Epidermal melanocyte (primary cell): ENCODE data around the gene CDH18.
"Not testable (repeated sequence)": the region's sequence is repeated elsewhere in the genome, so short reads cannot be mapped to it uniquely, and the experiment has no call there.

Source experiments
- DNase-seq: peaks from one replicate; pipeline ENCODE4 v3.0.0; 2011; ENCODE audit warnings: low spot score; ENCODE audit not compliant: insufficient read length

The CDH18 gene

DNA sequence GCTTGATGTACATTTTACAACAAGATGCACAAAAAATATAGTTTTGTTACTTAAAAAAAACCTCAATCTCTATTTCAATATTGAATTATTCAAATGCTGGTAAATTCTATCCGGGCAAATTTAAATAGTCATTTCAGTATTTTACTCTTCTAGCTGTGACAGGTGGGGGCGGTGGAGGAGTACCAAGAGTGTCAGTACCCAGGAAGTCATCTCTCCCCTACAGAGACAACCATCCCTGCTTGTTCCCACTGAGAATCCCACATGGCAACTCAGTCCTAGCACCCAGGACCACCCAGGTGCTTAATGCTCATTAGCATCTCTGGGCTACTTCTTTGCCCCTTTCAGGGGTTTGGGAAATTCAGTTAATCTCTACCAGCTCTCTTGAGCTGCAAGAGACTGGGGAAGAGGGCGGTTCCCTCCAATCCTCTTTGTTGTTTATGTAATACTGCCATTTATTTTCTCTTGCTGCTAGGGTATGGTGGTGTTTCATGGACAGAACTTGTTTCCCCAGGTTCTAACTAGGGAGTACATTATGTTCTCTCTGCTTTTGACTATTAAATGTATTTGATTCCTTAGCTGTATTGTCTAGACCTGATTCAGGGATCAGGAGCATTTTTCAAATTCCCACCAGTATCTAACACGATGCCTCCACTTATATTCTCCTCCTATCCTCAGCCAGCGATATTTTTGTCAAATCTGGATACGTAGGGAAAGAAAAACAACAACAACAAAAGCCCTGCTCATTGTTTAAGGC is 122.5 kb downstream of the CDH18 start:
- no peak for DNase-seq

DNA sequence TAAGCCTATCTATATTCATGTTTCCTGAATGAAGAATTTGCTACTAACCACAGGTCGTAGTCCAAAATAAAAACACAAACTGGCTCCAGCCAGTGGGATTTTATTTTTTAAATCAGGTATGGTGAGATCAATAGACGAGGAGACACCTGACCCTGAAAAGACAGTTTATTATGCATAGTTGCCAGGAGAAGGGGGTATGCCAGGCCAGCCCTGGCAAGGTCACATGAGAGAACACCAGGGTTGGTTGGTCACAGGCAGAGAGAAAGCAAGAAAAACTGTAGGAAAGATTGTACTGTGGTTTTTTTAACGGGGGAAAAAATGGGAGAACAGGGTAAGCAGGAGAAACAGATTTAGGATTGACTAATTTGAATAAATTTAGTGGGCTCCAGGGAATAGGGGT is 125.3 kb downstream of the CDH18 start:
- DNase-seq = no peak

DNA sequence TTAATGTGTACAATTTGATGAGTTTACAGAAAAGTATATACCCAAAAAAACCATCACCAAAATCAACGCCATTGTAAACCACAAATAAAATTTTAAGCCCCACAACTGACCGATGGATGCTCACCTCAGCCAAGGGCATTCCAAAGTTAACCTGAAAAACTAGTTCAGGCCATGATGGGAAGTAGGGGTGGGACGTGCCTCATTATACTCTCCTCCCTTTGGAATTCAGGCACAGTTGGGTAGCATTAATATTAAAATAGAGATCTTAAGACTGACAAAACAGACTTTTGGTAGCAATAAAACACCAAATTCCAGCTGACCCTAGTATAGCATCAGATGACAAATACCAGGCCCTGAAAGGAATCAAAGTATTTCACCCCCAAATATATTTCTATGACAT is 129.0 kb downstream of the CDH18 start:
- no peak for DNase-seq

DNA sequence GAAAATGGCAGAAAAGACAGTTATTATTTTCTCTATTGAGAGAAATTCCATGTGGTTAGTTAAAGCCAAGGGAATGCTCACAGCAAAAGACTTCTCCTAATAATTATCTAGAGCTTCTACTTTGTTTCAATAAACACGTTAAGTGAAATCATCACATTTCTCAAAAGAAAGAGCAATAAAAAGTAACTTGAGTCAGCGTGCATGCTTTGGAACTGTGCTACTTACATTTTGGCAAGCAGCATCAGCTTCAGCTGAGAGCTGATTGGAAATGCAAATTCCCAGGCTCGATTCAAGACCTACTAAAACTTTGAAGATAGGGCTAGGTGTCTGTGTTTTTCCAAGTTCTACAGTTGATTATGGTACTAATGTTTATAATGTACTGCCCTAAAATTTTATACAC is 132.1 kb downstream of the CDH18 start:
- DNase-seq = no peak

DNA sequence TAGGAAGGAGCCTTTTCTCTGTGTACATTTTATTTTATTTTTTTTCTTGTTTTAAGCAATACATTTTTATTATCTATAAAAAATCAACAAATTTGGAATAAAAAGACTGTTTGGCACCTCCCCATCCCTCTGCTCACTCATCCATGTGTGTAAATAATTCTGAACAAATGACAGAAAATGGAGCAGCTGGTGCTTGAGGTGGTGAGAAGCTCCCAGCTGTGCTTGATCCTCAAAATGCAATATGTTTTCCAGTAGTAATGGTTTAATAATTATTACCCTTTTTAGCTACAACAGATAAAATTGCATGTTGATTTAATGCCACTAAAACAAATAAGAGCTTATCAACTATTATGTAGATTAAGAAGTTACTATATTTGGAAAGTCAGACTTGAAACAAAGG is 132.5 kb downstream of the CDH18 start:
- DNase-seq = no peak

DNA sequence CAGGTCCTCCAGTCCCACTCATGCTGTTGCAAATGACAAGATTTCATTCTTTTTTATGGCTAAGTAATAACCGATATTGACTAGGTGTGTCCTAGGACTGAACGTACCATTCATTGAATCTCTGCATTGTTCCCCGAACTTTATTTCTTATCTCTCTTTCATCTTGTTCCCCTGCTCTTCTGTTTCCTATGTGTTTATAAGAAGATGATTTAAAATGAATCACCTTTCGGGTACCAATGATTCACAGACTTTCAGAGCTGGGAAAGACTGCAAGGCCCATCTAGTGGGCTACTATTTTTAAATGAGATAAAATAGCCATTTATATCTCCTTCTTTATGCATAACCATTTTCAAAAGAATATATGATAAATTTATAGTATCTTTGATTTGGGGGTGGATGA is 133.0 kb downstream of the CDH18 start:
- no peak for DNase-seq

- DNase-seq = no peak
Measured at GRCh38 chr5:19853616-19854240, 134.3 kb downstream of the CDH18 start.

DNA sequence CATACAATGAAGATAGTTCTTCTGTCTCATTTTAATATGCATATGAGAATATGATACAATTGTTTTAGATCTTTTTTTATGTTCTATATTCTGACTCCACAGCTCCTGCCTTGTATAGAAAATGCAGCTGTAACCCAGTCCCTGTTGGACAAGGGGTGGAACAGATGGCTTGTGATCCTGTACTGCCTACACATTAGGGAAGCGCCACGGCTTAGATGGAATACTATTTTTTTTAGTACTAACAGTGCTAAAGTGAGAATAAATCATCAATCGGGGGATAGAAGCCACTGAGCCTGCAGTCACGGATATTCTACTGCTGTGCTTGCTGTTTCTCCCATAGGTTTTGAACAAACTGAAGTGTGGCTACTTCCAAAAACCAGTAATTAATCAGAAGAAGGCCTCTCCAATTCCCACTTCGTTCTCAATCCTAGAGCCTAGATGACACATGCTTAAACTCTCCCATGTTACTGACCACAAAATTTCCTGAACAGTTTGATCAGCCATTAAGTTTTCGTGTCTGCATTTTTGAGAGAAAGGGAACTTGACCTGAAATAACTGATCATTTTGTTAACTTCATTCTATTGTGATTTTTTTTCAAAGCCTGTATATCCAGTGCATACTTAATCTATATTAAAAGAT is 150.3 kb downstream of the CDH18 start:
- DNase-seq = no peak

DNA sequence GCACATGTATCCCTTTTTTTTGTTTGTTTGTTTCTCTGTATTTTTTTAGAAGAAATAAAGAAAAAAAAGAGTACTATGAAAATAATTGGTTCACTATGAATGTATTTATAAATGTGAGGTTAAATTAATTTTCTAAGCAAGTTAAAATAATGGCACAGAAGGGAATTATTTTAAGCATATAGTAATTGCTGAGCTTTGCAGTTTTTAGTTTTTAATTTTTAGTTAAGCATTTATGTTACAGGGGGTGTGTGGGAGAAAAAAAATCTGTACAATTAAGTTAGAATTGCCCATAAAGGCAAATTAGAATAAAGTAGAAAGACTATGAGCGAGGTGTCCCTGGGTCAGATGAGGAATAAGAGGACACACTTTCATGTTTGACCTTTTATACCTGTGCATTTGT is 152.6 kb downstream of the CDH18 start:
- DNase-seq = no peak

DNA sequence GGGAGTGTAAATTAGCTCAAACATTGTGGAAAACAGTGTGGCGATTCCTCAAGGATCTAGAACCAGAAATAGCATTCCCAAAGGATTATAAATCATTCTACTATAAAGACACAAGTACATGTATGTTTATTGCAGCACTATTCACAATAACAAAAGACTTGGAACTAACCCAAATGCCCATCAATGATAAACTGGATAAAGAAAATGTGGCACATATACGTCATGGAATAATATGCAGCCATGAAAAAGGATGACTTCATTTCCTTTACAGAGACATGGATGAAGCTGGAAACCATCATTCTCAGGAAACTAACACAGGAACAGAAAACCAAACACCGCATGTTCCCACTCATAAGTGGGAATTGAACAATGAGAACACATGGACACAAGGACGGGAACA is 175.3 kb downstream of the CDH18 start:
- not testable (repeated sequence) for DNase-seq

GRCh38 chr5:19806756-19807155 is 181.2 kb downstream of the CDH18 start:
- no peak for DNase-seq

- DNase-seq = no peak
Measured at GRCh38 chr5:19802686-19803085, 185.3 kb downstream of the CDH18 start.

- DNase-seq = no peak
Measured at GRCh38 chr5:19795218-19795617, 192.8 kb downstream of the CDH18 start.

DNA sequence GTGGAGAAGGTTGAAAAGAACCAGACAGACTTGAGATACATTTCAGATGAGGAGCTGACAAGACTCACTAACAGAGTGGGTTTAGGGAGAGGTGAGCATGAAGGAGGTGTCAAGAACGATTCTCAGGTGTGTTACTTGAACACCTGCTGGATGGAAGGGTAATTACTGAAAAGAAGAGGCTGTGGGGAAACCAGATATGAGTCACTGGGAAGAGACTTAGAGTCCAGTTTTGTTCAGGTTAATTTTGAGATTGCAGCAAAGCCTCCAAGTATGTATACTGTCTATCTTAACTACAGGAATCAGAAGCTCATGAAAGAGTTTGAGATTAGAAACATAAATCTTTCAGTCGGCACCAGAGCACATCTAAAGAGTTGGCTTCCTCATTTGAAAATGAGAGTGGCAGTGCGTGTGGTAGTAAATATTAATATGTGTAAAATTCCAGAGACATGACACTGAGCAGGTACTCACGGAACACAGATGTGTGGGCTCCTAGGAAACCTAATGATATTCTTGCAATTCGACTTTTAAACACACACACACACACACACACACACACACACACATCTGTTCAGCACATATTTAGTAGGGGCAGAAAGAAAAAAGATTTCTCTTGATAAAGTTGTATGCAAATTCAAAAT is 197.1 kb downstream of the CDH18 start:
- DNase-seq = no peak

- DNase-seq = no peak
Measured at GRCh38 chr5:19782566-19782965, 205.4 kb downstream of the CDH18 start.

GRCh38 chr5:19777363-19777762 is 210.6 kb downstream of the CDH18 start:
- no peak for DNase-seq

- DNase-seq = not testable (repeated sequence)
Measured at GRCh38 chr5:19776886-19777285, 211.1 kb downstream of the CDH18 start.

GRCh38 chr5:19771174-19771835 is 216.7 kb downstream of the CDH18 start:
- no peak for DNase-seq

DNA sequence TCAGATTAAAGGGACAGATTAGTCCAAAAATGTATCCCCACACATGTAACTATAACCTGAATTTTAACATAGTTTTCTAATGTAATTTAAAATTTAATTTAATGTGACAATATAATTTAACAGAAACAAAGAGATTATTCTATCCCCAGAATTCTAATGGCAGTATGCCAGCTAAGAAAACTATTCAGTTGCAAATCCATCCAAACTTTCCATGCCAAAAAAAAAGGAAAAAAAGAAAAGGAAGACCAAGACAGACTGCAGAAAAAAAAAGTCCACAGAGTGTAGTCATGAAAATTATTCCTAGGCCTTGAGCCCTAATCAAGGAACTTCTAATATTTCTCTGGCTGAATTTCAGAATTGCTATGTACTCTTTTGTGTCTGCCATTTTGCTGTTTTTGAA is 217.6 kb downstream of the CDH18 start:
- DNase-seq = no peak

DNA sequence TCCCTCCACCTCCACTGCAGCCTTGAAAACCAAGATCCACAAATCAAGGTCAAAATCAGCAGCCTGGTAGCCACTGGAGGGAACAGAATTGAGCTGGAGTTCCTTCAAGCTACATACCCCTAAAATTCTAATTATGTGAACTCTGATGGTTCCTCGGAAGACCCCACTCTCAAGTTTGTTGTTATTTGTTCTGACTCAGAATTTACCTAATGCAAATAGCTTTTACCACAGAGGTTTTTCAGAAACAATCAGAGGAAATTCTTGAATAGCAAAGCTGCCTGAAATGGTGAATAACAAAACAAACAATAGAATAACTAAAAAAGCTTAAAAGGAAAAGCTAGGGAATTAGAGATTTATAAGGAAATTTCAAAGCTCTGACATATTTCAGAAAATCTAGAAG is 220.0 kb downstream of the CDH18 start:
- DNase-seq = no peak

- DNase-seq = no peak
Measured at GRCh38 chr5:19753579-19753978, 234.4 kb downstream of the CDH18 start.

GRCh38 chr5:19751326-19751725 is 236.7 kb downstream of the CDH18 start:
- no peak for DNase-seq
